Adrenal gland (tissue), 5 donors: ENCODE results near the gene GFOD1.
"Not testable (repeated sequence)": the region's sequence is repeated elsewhere in the genome, so short reads cannot be mapped to it uniquely, and the experiment has no call there.

ENCODE experiments used
- CTCF ChIP-seq, 6 experiments: fragments of 450-650 bp in 4 of 6; fragments of 200-600 bp in 2 of 6; sonication (generic) in 1 of 6; IDR thresholded peaks; 1 replicate in 5 of 6; 2 replicates in 1 of 6; pipeline versions ENCODE4 v1.5.1 to v1.8.0; 2016 to 2021; ENCODE audit warnings: antibody characterized with exemption in 6 of 6, mild to moderate bottlenecking in 2 of 6, moderate library complexity in 1 of 6
- POLR2A ChIP-seq, 2 donors: fragments of 450-650 bp; IDR thresholded peaks; one replicate each; pipeline ENCODE4 v1.6.1; 2017; ENCODE audit warnings: antibody characterized with exemption in 2 of 2, mild to moderate bottlenecking in 2 of 2, moderate library complexity in 1 of 2
- donor health status: DM: no; HTN: no; CAD: no.

DNA sequence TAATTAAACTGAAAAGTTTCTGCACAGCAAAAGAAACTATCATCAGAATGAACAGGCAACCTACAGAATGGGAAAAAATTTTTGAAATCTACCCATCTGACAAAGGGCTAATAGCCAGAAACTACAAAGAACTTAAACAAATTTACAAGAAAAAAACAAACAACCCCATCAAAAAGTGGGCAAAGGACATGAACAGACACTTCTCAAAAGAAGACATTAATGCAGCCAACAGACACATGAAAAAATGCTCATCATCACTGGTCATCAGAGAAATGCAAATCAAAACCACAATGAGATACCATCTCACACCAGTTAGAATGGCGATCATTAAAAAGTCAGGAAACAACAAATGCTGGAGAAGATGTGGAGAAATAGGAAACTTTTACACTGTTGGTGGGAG is 98.6 kb downstream of the GFOD1 start:
- not testable (repeated sequence) for TF ChIP-seq CTCF, POLR2A (IDR thresholded peaks at IDR 0.05)
